ENCODE measurements around the gene PDHX.
A peak's percentile ranks its signal among the peaks of the same experiment; 100 is the strongest.
"Not testable (repeated sequence)": the region's sequence is repeated elsewhere in the genome, so short reads cannot be mapped to it uniquely, and the experiment has no call there.

PDHX gene

DNA sequence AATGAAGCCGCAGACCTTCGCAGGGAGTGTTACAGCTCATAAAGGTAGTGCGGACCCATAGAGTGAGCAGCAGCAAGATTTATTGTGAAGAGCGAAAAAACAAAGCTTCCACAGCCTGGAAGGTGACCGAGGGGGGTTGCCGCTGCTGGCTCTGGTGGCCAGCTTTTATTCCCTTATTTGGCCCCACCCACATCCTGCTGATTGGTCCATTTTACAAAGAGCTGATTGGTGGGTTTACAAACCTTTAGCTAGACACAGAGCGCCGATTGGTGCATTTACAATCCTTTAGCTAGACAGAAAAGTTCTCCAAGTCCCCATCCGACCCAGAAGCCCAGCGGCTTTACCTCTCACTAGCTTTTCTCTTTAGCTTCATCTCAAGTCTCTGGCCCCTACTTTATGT is 2.9 kb upstream of the PDHX start:
- DNase-seq = not testable (repeated sequence)

DNA sequence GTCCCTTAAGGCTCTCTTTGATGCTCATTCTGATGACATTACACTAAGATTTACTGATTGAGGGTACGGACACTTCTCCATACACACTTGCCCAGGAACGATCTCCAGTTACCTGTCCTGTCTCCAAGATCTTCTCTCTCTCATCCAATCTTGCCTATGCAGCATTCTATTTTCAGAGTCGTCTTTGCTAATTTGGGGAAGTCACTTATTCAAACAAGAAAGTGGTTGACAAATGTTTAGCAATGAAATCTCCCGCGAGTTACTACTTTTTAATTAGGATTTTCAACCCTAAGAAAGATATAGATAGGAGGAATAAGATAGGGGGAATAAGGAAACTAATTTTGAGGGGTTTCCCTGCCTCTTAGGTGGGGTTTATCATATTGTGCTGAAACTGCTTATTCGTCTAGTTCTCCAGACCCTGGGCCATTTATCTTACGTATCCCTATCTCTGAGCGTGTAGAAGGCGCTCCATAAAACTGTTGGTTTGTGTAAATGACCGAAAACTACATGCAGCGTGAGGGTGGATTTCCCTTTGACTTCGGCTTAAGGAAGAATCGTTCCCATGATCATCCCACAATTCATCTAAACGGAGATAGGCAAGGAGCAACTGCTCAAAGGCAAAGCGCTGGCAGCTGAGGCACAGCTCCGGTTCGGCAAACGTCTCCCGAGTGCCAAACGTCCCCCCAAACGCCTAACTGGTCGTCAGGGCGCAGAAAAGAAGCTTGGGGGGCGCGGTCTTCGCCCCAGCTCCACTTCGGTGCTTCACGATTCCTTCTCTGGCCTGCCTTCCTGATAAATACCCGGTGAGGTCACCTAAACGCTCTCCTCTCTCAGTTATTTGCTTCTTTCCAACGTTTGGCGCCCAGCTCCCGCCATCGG is 1.0 kb upstream of the PDHX start:
- DNase-seq = peak; percentile 71

DNA sequence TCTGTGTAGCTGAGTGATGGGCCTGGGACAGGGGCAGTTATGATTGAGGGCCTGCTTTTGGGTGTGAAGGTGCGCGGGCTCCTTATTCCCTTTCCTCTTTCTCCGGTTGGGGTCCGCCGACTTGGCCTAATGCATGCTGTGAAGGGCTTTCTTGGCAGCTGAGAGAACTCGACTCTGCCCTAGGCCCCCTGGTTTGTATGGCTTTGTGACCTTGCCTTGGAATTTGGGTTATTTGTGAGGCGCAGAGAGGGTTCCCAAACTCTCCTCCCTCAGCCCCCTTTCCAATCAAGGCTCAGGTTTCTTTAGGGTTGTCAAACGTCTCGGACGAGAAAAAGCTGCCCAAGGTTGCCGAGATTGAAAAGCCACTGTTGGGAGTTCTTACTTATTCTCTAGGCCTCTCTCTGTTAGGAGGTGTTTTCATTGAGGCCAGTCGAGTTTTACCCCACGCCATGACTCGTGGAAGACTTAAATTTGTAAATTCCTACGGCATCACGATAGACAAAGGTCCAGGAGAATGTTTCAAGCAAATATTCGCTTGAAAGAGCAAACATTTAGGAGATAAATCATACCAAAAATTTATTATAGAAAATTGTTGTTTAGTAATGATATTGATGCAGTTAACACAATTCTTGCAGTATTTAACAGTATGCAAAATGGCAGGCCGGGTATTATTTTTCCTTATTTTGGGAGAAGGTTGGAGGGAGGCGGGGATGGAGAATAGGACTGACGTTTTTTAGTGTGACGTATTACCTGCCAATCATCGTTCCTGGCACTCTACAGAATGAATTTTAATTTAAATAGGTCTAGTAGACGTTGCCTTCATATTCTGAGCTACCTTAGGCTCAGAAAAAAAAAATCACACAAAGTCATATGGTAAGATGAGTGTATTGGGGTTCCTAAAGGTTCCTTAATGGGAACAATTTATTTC is 689 bp downstream of the PDHX start:
- DNase-seq = peak; percentile 11

DNA sequence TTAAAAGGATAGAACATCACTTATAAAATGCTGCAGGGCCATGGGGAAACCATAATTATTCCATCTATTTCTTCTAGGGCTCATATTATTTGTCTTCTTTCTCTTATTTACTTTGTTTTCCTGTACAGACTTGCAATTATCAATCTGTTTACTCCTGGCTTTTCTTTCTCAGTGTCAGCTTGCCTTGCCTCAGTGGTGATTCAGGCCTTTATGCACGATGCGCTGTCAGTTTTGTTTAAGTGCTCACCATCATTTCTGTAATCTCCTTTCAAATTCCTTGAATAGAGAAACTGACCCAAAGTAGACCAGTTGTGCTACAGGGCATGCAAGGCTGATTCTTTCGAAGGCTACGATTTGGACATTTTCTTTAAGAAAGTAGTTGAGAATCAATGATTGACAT is 4.7 kb downstream of the PDHX start:
- no peak for DNase-seq

DNA sequence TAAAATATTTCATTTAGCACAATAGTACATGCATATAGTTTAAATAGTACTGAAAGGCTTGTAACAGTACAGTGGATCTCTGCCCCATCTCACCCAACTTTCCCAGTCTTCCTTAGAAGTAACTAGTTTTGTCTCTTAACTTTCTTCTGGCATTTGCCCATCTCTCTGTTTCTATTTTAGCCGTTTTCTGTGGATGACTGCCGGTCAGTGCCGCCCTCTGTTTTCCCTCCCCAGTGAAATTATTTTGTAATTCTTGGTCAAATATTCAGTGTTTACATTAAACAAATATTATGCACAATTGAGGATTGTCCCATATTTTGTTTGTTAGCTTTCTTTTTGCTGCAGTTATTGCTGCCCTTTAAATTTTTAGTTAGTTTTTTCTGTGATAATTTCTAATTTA is 8.3 kb downstream of the PDHX start:
- no peak for DNase-seq

DNA sequence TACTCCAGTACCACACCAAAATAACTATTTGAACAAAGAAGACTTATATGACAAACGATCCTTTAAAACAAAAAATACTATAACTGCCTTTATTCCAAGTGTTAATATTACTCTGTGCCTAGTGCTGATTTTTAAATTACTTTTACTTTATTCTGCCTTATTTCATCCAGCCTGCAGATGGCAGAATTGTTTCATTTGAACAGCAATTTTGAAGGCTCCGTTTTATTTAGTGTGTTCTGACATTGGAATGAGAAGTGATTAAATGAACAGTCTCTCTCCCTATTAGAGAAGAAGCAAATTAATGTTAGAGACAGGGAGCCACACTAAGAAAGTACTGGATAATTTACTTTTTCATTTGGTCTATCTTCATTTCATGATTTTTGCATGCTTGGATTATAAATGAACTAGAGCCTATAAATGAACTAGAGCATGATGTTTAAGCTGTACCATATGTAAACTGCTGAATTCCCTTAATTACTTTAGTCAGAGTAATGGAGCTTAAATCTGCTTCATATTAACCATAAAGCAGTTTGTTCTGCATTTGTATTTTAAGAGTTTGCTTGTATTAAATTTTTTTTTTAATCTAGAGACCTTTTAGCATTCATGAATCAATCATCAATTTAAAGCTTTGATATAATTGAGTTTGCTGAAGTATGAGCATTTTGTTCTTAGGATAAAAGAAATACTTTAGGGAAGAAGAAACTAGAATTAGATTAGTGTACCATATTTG is 9.8 kb downstream of the PDHX start:
- DNase-seq = peak; percentile 32

DNA sequence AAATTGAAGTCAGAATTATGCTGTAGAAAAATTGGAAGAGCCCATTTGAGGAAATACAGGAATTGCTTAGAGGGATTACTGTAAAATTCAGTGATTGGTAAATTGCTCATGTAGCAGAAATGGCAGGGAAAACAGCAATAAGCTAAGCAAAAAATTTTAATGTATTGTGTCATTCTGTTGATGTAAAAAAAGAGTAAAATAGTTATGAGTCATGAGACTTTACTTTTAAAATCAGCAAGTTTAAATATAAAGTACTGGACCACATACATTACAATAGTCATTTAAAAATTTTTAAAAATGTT is 10.4 kb downstream of the PDHX start:
- no peak for DNase-seq

DNA sequence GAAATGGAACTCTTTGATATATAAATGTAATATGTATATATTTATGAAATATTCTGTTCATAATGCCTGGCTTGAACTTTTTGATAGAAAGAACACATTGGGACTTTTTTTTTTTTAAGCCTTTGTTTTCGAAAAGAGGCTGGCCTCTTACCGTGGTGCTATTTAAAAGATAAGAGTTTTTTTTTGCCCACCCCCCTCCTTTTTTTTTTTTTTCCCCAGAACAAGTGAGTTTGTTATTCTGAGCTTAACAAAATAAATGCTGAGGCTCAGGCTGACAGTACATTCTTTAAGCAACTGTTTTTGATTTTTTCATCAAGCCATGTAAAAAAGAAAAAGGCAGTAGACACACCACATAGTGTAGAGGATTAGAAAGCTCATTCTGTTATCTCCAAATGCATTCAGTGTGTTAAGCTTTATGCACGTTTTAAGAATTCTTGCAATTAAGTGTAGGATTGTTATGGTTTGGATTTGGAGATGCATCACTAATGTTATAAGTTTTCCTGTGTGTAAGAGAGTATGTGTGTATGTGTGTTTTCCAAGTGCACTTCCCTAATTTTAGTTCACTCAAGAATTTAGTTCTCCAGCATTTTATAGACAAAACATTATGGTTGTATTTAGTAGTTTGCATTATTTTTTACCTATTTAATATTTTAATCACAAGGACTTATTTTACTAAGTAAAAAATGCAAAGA is 12.0 kb downstream of the PDHX start:
- no peak for DNase-seq

DNA sequence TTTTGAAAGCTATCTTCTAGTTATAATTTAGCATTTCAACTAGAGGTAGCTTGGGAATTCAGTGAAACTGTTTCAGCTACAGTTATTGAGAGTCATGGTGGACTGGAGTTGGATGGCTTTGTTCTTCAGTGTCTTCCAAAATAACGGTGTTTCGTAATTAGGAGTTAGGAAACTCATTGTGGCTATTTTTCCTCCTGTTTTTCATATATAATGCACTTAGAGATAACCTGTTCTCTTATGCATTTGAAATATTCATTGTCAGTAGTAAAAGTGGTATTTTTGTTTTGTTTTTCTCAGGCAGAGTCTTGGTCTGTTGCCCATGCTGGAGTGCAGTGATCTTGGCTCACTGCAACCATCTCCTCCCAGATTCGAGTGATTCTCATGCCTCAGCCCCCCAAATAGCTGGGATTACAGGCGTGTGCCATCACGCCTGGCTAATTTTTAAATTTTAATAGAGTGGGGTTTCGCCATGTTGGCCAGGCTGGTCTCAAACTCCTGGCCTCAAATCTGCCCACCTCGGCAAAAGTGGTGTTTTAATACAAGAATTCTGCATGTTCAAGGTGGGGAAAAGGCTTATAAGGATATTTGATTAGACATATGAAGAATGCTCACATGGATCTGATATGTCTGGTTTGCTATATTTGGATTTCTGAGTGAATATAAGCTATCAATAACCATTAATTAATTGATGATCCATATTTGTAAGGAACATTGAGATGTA is 12.7 kb downstream of the PDHX start:
- no peak for DNase-seq

DNA sequence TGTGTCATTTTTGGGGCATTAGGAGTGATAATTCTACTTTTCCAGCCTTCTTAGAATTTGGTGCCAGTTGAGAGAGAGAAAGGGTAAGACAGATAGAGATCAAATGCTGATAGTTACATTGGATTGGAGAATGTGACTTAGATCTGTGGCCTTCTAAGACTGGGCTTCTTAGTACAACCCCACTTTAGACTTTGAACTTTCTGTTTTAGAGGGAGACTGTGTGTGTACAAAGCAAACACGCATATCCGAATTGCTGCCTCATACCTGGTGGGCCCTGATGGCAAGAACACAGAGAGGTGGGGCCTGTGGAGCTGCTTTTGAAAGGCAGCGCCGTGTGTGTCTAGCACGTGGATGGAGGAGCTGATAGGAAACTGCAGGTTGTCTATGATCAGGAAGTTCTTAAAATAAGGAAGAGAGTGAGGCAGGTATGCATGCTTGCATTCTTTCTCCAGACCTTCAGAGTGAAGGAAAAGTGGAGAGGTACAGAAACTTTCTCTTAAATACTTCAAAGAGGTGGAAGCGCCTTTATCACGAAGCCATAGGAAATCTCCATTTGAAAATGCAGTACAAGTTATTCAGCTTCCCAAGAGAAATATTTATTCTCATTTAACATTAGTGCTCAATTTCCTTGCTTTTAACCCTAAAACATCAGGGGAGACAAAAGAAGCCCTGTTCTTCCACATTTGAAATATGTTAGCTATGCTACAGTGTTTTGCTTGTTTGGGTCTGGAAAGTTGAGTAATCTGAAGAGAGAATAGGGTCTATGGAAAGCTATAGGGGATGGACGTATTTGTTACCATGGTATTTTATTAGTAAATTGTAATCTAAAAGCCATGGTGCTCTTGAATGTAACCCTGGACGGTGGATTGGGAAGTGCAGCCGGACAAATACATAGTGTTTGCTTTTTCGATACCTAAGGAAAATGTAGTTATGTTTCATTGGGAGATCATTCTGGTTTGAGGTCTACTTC is 13.7 kb downstream of the PDHX start:
- no peak for DNase-seq

DNA sequence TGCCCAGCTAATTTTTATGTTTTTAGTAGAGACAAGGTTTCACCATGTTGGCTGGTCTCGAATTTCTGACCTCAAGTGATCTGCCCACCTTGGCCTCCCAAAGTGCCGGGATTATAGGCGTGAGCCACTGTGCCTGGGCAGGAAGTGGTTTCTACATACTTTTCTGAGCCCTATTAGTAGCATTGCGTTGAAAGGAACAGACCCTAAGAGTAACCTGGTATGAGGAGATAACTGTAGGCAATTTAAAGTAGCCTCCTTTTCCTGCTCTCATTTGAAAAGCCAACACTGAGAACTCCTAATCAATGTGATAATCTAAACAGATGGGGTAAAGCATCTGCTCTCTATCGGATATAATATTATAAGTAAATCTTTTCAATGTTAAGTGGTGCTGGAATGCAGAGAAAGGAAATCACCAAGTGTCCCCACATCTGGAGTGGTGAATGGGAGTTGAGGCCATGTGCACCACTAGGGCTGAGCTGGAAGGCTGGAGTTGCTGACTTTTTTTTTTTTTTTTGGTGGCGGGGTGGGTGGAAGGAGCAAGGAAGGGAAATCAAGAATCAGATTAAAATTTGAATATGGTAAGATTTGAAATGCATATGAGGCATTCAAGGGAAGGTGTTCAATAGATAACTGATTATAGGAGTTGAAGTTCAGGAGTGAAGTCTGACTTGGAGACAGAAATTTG is 20.7 kb downstream of the PDHX start:
- no peak for DNase-seq

DNA sequence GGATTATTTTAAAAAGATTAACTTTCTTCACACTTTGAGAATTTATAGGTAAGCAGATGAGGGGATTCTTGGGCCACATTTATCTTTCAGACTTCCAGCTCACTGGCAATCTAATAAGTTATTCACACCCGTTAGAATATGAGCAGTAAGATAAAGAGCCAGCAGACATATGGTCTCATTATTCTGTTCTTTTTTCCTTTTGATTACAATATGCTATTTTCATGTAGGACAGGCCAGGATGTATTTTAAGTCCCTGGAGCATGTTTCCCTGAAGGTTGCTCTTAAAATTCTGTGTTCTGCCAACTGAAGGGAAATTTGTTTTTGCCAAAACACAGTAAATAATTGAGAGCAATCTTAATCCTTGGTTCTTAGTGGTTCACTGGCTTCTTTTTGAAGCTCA is 22.2 kb downstream of the PDHX start:
- DNase-seq = no peak

DNA sequence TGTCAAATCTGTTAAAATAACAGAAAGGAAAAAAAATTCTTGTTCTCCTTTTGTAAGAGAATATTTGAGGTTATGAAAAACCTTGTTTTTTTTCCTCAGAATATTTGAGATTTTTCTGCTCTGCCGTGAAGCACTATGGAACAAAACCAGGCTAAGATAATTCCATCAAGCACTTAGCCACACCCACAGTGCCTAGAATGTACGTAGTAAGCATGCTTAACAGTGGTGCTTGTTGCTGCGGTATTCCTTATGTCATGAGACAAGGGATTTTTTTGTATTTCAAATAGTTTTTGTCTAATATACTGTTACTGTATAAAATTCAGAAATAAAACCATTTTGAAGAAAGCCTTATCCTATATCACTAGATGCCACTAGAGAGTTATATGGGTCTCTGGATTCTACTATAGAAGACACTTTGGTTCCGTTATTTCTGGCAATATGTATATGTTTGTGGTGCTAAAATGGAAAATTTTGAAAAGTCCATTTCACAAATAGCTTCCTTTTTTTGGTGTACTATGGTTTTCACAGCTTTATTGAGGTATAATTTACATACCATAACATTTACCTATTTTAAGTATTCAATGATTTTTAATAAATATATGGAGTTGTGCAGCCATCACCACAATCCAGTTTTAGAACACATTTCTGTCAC is 23.7 kb downstream of the PDHX start:
- DNase-seq = no peak

DNA sequence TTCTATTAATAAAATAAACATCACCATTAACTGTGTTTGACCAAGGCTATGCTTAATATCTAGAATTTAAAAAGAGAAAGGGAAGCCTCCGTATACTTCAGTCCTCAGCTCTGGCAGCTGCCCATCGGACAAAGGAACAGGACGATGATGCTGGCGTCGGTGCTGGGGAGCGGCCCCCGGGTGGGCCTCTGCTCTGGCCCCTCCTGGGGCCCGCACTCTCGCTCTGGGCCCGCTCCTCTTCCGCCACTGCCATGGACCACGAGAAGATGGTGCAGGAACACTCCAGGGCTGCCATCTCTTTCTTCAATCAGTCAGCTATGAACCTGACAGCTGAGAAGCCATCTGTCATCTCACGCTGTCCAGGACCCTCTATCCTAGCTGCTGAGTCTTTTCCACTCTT is 25.3 kb downstream of the PDHX start:
- no peak for DNase-seq

DNA sequence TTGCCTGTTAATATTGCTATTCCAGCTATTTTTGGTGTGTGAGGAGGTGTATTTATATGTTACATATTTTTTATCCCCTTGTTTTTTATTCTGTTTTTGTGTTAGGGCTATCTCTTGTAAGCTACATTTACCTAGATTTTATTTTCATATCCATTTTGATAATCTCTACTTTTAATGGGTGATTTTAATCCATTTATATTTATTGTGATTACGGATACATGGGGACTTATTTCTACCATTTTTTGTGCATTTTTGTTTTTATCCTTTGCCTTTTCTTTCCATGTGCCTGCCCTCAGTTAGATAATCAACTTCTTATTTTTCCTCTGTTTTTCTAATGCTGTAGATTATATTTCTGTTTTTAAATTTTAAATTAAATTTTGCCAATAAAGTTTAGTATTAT is 28.3 kb downstream of the PDHX start:
- DNase-seq = no peak

DNA sequence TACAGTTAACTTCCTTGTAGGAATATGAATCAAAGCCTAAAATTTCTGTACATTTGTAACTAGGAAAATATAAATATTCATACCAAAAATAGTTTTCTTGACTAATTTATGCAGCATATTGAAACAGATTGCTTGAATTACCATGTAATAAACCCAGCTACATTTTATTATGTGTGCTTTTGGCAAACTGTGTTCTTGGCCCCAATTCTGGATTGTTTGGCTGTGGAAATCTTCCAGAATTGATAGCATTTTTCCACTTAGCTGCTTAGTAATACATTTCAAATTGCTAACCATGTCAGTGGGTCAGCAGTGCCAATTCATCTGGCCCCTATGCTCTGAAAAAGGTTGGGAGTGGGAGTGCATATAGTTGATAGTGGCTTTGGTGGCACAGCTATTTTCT is 32.3 kb downstream of the PDHX start:
- no peak for DNase-seq

DNA sequence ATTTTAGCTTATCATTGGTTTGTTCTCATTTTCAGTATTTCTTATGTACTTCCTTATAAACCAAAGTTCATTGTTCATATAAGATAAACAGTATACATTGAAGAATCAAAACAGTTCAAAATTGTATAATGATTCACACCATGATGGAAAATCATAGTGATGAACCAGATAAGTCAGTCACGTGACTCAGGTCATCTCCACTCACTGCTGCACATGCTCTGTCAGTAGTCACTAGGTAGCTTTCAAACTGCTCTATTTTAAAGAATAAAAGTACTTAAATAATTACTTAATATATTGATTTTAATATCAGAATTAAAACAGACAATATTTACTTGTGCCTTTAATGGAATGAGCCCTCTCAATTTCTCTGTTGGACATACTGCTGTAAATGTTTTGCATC is 37.5 kb downstream of the PDHX start:
- DNase-seq = no peak

DNA sequence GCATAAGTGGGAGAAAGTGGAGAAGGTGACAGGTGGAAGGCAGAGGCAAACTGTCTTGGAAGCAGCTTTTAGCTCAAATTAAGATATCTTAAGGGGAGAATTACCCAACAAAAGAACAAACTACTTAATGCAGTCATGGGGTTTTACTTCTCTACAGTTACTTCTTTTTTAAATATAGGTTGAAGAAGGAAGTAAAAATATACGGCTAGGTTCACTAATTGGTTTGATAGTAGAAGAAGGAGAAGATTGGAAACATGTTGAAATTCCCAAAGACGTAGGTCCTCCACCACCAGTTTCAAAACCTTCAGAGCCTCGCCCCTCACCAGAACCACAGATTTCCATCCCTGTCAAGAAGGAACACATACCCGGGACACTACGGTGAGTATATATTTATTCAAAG is 40.8 kb downstream of the PDHX start:
- no peak for DNase-seq

DNA sequence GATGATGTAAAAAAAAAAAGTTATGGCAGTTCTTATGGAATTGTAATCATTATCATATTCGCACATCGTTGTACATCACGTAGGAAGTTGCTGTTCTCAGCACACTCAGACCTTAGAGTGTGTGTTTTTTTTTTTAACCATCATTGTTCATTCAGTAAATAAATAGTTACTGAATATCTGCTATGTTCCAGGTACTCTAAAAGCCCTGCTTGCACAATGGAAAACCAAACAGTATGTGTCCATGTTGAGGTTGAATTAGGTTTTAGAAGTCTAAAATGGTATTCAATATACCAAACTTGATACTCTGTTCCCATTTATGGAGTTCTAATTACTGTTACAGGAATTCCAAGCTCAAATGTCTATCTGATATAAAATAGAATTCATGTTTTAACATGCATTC is 41.2 kb downstream of the PDHX start:
- DNase-seq = no peak

DNA sequence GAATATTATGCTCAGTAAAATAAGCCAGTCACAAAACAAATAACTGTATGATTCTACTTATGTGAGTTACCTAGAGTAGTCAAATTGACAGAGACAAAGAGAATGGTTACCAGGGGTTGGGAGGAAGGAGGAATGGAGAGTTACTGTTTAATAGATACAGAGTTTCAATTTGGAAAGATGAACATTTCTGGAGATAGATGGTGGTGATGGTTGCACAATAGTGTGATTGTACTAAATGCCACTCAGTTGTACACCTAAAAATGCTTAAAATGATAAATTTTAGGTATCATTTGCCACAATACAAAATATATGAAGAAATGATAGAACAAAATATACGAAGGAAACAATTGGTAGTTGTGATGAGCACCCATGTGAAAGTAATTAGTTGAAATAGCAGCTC is 43.4 kb downstream of the PDHX start:
- no peak for DNase-seq

Data from NCI-H146 (cell line).